Trophoblast cell (in vitro differentiated cells and primary cell): ENCODE measurements around the gene HS3ST3A1.

ENCODE experiments used
- DNase-seq, 2 donors: peaks; one replicate each; pipeline ENCODE4 v3.0.0-alpha.2; 2016
- H2AFZ ChIP-seq: 2 replicates; pipeline ENCODE4 v1.6.1; 2013; ENCODE audit warnings: low read length, moderate library complexity, mild to moderate bottlenecking; ENCODE audit not compliant: insufficient read depth, poor library complexity
- H2AK5ac ChIP-seq: 2 replicates; pipeline ENCODE4 v1.6.1; 2013; ENCODE audit warnings: mild to moderate bottlenecking, low read length
- H2BK120ac ChIP-seq: 2 replicates; pipeline ENCODE4 v1.6.1; 2013; ENCODE audit warnings: low read length, mild to moderate bottlenecking, moderate library complexity; ENCODE audit not compliant: insufficient read depth, poor library complexity
- H2BK12ac ChIP-seq: 2 replicates; pipeline ENCODE4 v1.6.1; 2013; ENCODE audit warnings: mild to moderate bottlenecking, low read length, moderate library complexity
- H2BK5ac ChIP-seq: 2 replicates; pipeline ENCODE4 v1.6.1; 2013; ENCODE audit warnings: low read length, low read depth, moderate library complexity, mild to moderate bottlenecking; ENCODE audit not compliant: poor library complexity
- H3K14ac ChIP-seq: 2 replicates; pipeline ENCODE4 v1.6.1; 2013; ENCODE audit warnings: mild to moderate bottlenecking, low read length
- H3K18ac ChIP-seq: 2 replicates; pipeline ENCODE4 v1.6.1; 2013; ENCODE audit warnings: mild to moderate bottlenecking, low read length
- H3K23ac ChIP-seq: 2 replicates; pipeline ENCODE4 v1.6.1; 2013; ENCODE audit warnings: low read length
- H3K27ac ChIP-seq: 2 replicates; pipeline ENCODE4 v1.5.1; 2013; ENCODE audit warnings: low read depth, mild to moderate bottlenecking, inconsistent platforms, low read length, moderate library complexity
- H3K27me3 ChIP-seq: 2 replicates; pipeline ENCODE4 v1.6.1; 2013; ENCODE audit warnings: inconsistent platforms, mild to moderate bottlenecking, low read length, moderate library complexity; ENCODE audit not compliant: insufficient read depth
- H3K36me3 ChIP-seq, 2 experiments: 1 replicate in 1 of 2; 2 replicates in 1 of 2; pipeline ENCODE4 v1.6.1; 2013; ENCODE audit warnings: low read length in 2 of 2, mild to moderate bottlenecking in 2 of 2, moderate library complexity in 1 of 2; ENCODE audit not compliant: insufficient read depth in 2 of 2, control insufficient read depth in 1 of 2
- H3K4ac ChIP-seq: 2 replicates; pipeline ENCODE4 v1.6.1; 2013; ENCODE audit warnings: low read depth, mild to moderate bottlenecking, low read length, moderate library complexity
- H3K4me1 ChIP-seq, 2 experiments: 1 replicate in 1 of 2; 2 replicates in 1 of 2; pipeline ENCODE4 v1.6.1; 2013; ENCODE audit warnings: low read length in 2 of 2, mild to moderate bottlenecking in 2 of 2, moderate library complexity in 1 of 2; ENCODE audit not compliant: insufficient read depth in 2 of 2, control insufficient read depth in 1 of 2
- H3K4me2 ChIP-seq: 2 replicates; pipeline ENCODE4 v1.6.1; 2013; ENCODE audit warnings: inconsistent platforms, mild to moderate bottlenecking, low read length, moderate library complexity
- H3K4me3 ChIP-seq: 2 replicates; pipeline ENCODE4 v1.5.1; 2013; ENCODE audit warnings: mild to moderate bottlenecking, low read depth, low read length, inconsistent platforms
- H3K79me1 ChIP-seq: one replicate; pipeline ENCODE4 v1.6.1; 2013; ENCODE audit warnings: low read length
- H3K79me2 ChIP-seq: 2 replicates; pipeline ENCODE4 v1.6.1; 2013; ENCODE audit warnings: low read length, mild to moderate bottlenecking; ENCODE audit not compliant: control insufficient read depth, insufficient read depth, poor library complexity
- H3K9ac ChIP-seq: 2 replicates; pipeline ENCODE4 v1.6.1; 2013; ENCODE audit warnings: mild to moderate bottlenecking, low read length
- H3K9me3 ChIP-seq: 2 replicates; pipeline ENCODE4 v1.6.1; 2013; ENCODE audit warnings: low read depth, mild to moderate bottlenecking, control low read depth, inconsistent platforms, low read length; ENCODE audit not compliant: insufficient read depth
- H4K12ac ChIP-seq: 2 replicates; pipeline ENCODE4 v1.6.1; 2013; ENCODE audit warnings: low read depth, mild to moderate bottlenecking, low read length, moderate library complexity
- H4K8ac ChIP-seq: 2 replicates; pipeline ENCODE4 v1.6.1; 2013; ENCODE audit warnings: low read depth, mild to moderate bottlenecking, low read length, moderate library complexity
- H4K91ac ChIP-seq: one replicate; pipeline ENCODE4 v1.6.1; 2013; ENCODE audit warnings: low read depth, mild to moderate bottlenecking, low read length, moderate library complexity
- WGBS: extraction: QIAGEN DNeasy Blood & Tissue Kit; methylation state at CpG from one replicate; pipeline ENCODE4 v1.1.7; 2013; ENCODE audit warnings: missing lambda C conversion rate; ENCODE audit not compliant: insufficient read length, insufficient coverage; ENCODE audit errors: extremely low coverage; 5-methylcytosine and 5-hydroxymethylcytosine counted together

Gene HS3ST3A1

DNA sequence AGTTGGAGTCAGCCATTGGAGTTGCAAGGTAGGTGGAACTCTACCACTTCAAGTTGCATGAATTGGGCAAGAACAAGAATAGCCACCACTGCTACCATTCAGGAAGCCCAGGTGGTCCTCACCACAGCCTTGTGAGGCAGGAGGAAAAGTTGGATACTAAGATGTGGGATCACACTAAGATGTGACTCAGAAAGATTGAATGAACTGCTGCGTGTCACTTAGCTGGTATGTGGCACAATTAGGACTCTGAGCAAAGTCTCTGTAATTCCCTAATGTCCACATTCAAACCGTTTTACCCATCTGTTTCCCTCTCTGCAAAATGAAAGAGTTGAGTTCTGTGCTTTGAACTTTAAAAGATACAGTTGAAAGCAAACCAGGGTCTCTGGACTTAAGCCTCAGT lies 44.7 kb upstream of the HS3ST3A1 start:
- Histone ChIP-seq H4K8ac (no peak overlapping the region), H3K9ac (no peak overlapping the region), H3K23ac (no peak overlapping the region), H2BK120ac (no peak overlapping the region), H2AFZ (no peak overlapping the region), H3K4me2 (no peak overlapping the region), H3K27me3 (no peaks in the 10 kb centered on the region), H3K79me1 (no peaks in the 10 kb centered on the region), H2BK5ac (no peak overlapping the region), H3K36me3 (no peaks in the 10 kb centered on the region), H3K9me3 (no peaks in the 10 kb centered on the region), H3K4me1 (peaks cover 0 to 3% of the 10 kb centered on the region in 2 experiments), H2BK12ac (no peak overlapping the region), H3K4ac (no peak overlapping the region), H3K14ac (no peak overlapping the region), H4K12ac (no peak overlapping the region), H3K27ac (no peak overlapping the region), H3K79me2 (no peaks in the 10 kb centered on the region), H3K18ac (no peak overlapping the region), H4K91ac (no peak overlapping the region), H3K4me3 (no peak overlapping the region), H2AK5ac (no peak overlapping the region)
- DNase-seq, result peak in 1 of 2 donors; percentile 17
- WGBS, result no CpG with 5 or more reads among the region's 2 CpGs

DNA sequence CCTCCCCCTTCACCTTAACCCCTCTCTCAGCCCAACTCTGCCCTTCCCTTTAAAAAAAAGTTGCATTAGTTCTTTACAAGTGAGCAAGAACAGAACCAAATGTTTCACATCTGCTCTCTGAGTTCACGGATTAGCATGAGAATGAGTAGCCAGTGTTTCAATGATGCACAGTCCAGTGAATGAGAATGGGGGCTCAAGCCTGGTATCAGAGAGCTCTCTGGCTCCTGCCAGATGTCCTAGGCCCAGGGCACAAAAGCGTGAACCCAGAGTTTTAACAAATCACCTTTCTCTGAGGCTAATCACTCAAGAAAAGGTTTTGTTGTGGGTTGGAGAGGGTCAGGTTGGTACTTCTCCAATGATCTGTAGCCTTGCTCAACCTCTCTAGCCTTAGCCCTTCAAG lies 41.5 kb upstream of the HS3ST3A1 start:
- no peak overlapping the region for H3K27ac ChIP-seq
- no peak overlapping the region for H4K91ac ChIP-seq
- H2BK5ac ChIP-seq, result no peak overlapping the region
- H3K4me2 ChIP-seq, result no peak overlapping the region
- peak overlapping the region; percentile 67 for H3K9ac ChIP-seq
- H3K27me3 ChIP-seq, result no peaks in the 10 kb centered on the region
- H4K8ac ChIP-seq, result no peak overlapping the region
- no peak overlapping the region for H4K12ac ChIP-seq
- WGBS, result no CpG with 5 or more reads among the region's 2 CpGs
- no peak overlapping the region for H3K14ac ChIP-seq
- H3K79me1 ChIP-seq, result no peaks in the 10 kb centered on the region
- no peak overlapping the region for H3K4me3 ChIP-seq
- no peak overlapping the region for H2BK12ac ChIP-seq
- no peaks in the 10 kb centered on the region for H3K79me2 ChIP-seq
- no peak for DNase-seq
- no peaks in the 10 kb centered on the region for H3K36me3 ChIP-seq
- no peak overlapping the region for H2AK5ac ChIP-seq
- H2BK120ac ChIP-seq, result no peak overlapping the region
- no peak overlapping the region for H3K23ac ChIP-seq
- H3K18ac ChIP-seq, result no peak overlapping the region
- no peak overlapping the region for H2AFZ ChIP-seq
- peaks cover 0 to 3% of the 10 kb centered on the region in 2 experiments for H3K4me1 ChIP-seq
- H3K9me3 ChIP-seq, result no peaks in the 10 kb centered on the region
- H3K4ac ChIP-seq, result no peak overlapping the region

- H2BK120ac ChIP-seq, result no peak overlapping the region
- DNase-seq, result no peak
- no peak overlapping the region for H2BK12ac ChIP-seq
- H3K4ac ChIP-seq, result no peak overlapping the region
- no peak overlapping the region for H4K91ac ChIP-seq
- no peak overlapping the region for H3K4me3 ChIP-seq
- H3K9ac ChIP-seq, result no peak overlapping the region
- H3K14ac ChIP-seq, result no peak overlapping the region
- H2AFZ ChIP-seq, result no peak overlapping the region
- H3K4me2 ChIP-seq, result no peak overlapping the region
- no peaks in the 10 kb centered on the region for H3K27me3 ChIP-seq
- H4K12ac ChIP-seq, result no peak overlapping the region
- peaks cover 0 to 3% of the 10 kb centered on the region in 2 experiments for H3K4me1 ChIP-seq
- H3K79me2 ChIP-seq, result no peaks in the 10 kb centered on the region
- H3K27ac ChIP-seq, result no peak overlapping the region
- H3K79me1 ChIP-seq, result no peaks in the 10 kb centered on the region
- no peaks in the 10 kb centered on the region for H3K36me3 ChIP-seq
- no CpG with 5 or more reads among the region's 2 CpGs for WGBS
- no peaks in the 10 kb centered on the region for H3K9me3 ChIP-seq
- no peak overlapping the region for H3K18ac ChIP-seq
- no peak overlapping the region for H3K23ac ChIP-seq
- no peak overlapping the region for H2BK5ac ChIP-seq
- H2AK5ac ChIP-seq, result no peak overlapping the region
- H4K8ac ChIP-seq, result no peak overlapping the region
Observed at GRCh38 chr17:13642188-13642587, 40.5 kb upstream of the HS3ST3A1 start.

- Histone ChIP-seq H3K14ac (no peak overlapping the region), H4K12ac (no peak overlapping the region), H2BK120ac (no peak overlapping the region), H3K4ac (no peak overlapping the region), H2AK5ac (no peak overlapping the region), H3K9me3 (no peaks in the 10 kb centered on the region), H4K91ac (no peak overlapping the region), H3K9ac (no peak overlapping the region), H3K23ac (no peak overlapping the region), H3K18ac (no peak overlapping the region), H3K36me3 (no peaks in the 10 kb centered on the region), H2AFZ (no peak overlapping the region), H3K79me1 (no peaks in the 10 kb centered on the region), H2BK5ac (no peak overlapping the region), H3K4me3 (no peak overlapping the region), H3K27me3 (no peaks in the 10 kb centered on the region), H3K79me2 (no peaks in the 10 kb centered on the region), H3K4me1 (no peaks in the 10 kb centered on the region), H3K4me2 (no peak overlapping the region), H3K27ac (no peak overlapping the region), H2BK12ac (no peak overlapping the region), H4K8ac (no peak overlapping the region)
- no peak for DNase-seq
- no CpG with 5 or more reads among the region's 3 CpGs for WGBS
Observed at GRCh38 chr17:13640551-13640950, 38.8 kb upstream of the HS3ST3A1 start.
